ENCODE measurements around the gene AIP.
A peak's percentile ranks its signal among the peaks of the same experiment; 100 is the strongest.
"Not testable (repeated sequence)": the region's sequence is repeated elsewhere in the genome, so short reads cannot be mapped to it uniquely, and the experiment has no call there.

AIP gene

GRCh38 chr11:67468759-67469507, 13.9 kb upstream of the AIP start, which contains the start of gene TMEM134:
Gene TMEM134, minus strand, starts transcription at chr11:67469251. Its CDS starts 59 bp downstream, at chr11:67469192.
- peak; percentile 89 to 95 for DNase-seq (ENCODE audit: low read depth in 2 of 2)

- DNase-seq (ENCODE audit: low read depth in 2 of 2), result no peak
These were observed 13.4 kb upstream of the AIP start for GRCh38 chr11:67469508-67469811.

- no peak for DNase-seq (ENCODE audit: low read depth in 2 of 2)
These were observed 12.4 kb upstream of the AIP start for GRCh38 chr11:67470337-67471002.

- no peak for DNase-seq (ENCODE audit: low read depth in 2 of 2)
These were observed 9.9 kb upstream of the AIP start for GRCh38 chr11:67472882-67473281.

- DNase-seq (ENCODE audit: low read depth in 2 of 2), result not testable (repeated sequence)
These were observed 6.1 kb upstream of the AIP start for GRCh38 chr11:67476692-67477091.

- DNase-seq (ENCODE audit: low read depth in 2 of 2), result not testable (repeated sequence)
These were observed 5.3 kb upstream of the AIP start for GRCh38 chr11:67477344-67478050.

- no peak for DNase-seq (ENCODE audit: low read depth in 2 of 2)
These were observed 475 bp upstream of the AIP start for GRCh38 chr11:67482275-67482826.

- DNase-seq (ENCODE audit: low read depth in 2 of 2), result no peak
These were observed 1.2 kb downstream of the AIP start for GRCh38 chr11:67483831-67484665.

GRCh38 chr11:67484847-67485311, 2.1 kb downstream of the AIP start:
- DNase-seq (ENCODE audit: low read depth in 2 of 2), result peak in 1 of 2 donors; percentile 63

GRCh38 chr11:67485873-67486361, 3.1 kb downstream of the AIP start:
- not testable (repeated sequence) for DNase-seq (ENCODE audit: low read depth in 2 of 2)

- no peak for DNase-seq (ENCODE audit: low read depth in 2 of 2)
These were observed 3.8 kb downstream of the AIP start for GRCh38 chr11:67486481-67487195.

- no peak for DNase-seq (ENCODE audit: low read depth in 2 of 2)
These were observed 6.5 kb downstream of the AIP start for GRCh38 chr11:67489203-67489884.

GRCh38 chr11:67489885-67490726, 7.3 kb downstream of the AIP start:
- no peak for DNase-seq (ENCODE audit: low read depth in 2 of 2)

- DNase-seq (ENCODE audit: low read depth in 2 of 2), result no peak
These were observed 7.9 kb downstream of the AIP start for GRCh38 chr11:67490727-67491065.

GRCh38 chr11:67491276-67492068, 8.6 kb downstream of the AIP start:
- no peak for DNase-seq (ENCODE audit: low read depth in 2 of 2)

GRCh38 chr11:67492069-67492727, 9.4 kb downstream of the AIP start:
- no peak for DNase-seq (ENCODE audit: low read depth in 2 of 2)

GRCh38 chr11:67492801-67493547, 10.1 kb downstream of the AIP start:
- DNase-seq (ENCODE audit: low read depth in 2 of 2), result no peak
